BLaER1 (cell line): Measurements from ENCODE around the gene GNMT.
A peak's percentile ranks its signal among the peaks of the same experiment; 100 is the strongest.
"Not testable (repeated sequence)": the region's sequence is repeated elsewhere in the genome, so short reads cannot be mapped to it uniquely, and the experiment has no call there.

ENCODE experiments used
- H3K27ac ChIP-seq: shearing (Covaris generic); formaldehyde crosslinking; 2 replicates; pipeline ENCODE4 v1.8.1; 2022
- H3K27me3 ChIP-seq: shearing (Covaris generic); formaldehyde crosslinking; 2 replicates; pipeline ENCODE4 v1.8.1; 2022
- H3K36me3 ChIP-seq: shearing (Covaris generic); formaldehyde crosslinking; 2 replicates; pipeline ENCODE4 v1.8.1; 2022
- H3K4me1 ChIP-seq: shearing (Covaris generic); formaldehyde crosslinking; 2 replicates; pipeline ENCODE4 v1.8.1; 2022
- H3K4me2 ChIP-seq: shearing (Covaris generic); formaldehyde crosslinking; 2 replicates; pipeline ENCODE4 v1.8.1; 2022
- H3K4me3 ChIP-seq: shearing (Covaris generic); formaldehyde crosslinking; 2 replicates; pipeline ENCODE4 v1.8.1; 2022
- H3K9ac ChIP-seq: shearing (Covaris generic); formaldehyde crosslinking; 2 replicates; pipeline ENCODE4 v1.8.1; 2022
- H3K9me3 ChIP-seq: shearing (Covaris generic); formaldehyde crosslinking; 2 replicates; pipeline ENCODE4 v1.8.1; 2022
- H4K20me1 ChIP-seq: shearing (Covaris generic); formaldehyde crosslinking; 2 replicates; pipeline ENCODE4 v1.8.1; 2022
- Cebpa-rat ChIP-seq: shearing (Covaris generic); IDR thresholded peaks from 2 replicates; pipeline ENCODE4 v1.8.1; 2022

Gene GNMT

DNA sequence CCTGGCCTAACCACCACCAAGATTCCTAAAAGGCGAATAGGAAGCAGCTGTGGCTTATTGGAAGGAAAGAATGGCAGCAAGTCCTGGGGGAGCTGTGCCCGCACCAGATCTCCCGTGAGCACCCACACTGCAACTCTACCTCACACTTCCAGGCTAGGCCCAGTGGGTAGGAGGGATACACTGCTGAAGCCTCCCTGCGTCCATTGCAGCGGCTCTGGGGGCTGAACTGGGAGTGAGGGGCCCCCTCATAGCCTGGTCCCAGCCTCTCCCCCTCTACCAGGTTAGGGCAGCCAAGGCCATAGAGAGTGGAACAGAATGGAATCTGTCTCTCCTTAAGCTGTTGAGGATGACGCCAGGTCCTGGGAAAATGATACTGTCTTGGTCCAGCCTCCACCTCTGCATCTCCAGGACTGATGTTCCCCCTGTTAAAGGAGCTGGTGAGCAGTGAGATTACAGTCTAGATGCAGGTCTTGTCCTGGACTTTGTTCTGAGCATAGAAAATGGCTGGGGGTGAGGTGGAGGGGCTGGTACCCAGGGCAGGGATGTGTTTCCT is 20.0 kb upstream of the GNMT start:
- H3K36me3 ChIP-seq: peaks cover 99% of the 10 kb centered on the region
- peaks cover 58% of the 10 kb centered on the region for H4K20me1 ChIP-seq
- H3K27me3 ChIP-seq: no peaks in the 10 kb centered on the region
- no peak overlapping the region for H3K4me3 ChIP-seq
- TF ChIP-seq Cebpa-rat: no peak
- no peak overlapping the region for H3K4me2 ChIP-seq
- no peaks in the 10 kb centered on the region for H3K9me3 ChIP-seq
- no peak overlapping the region for H3K9ac ChIP-seq
- no peak overlapping the region for H3K27ac ChIP-seq
- peaks cover 45% of the 10 kb centered on the region for H3K4me1 ChIP-seq

DNA sequence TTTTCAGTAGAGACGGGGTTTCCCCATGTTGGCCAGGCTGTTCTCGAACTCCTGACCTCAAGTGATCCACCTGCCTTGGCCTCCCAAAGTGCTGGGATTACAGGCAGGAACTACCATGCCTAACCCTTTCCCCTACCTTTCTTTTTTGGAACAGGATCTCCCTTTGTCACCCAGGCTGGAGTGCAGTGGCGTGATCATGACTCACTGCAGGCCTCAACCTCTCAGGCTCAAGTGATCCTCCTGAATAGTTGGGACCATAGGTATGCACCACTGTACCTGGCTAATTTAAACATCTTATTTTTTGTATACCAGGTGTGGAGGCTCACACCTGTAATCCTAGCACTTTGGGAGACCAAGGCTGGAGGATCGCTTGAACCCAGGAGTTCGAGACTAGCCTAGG is 19.2 kb upstream of the GNMT start:
- H3K9me3 ChIP-seq, H3K9ac ChIP-seq, H3K4me2 ChIP-seq, H3K27ac ChIP-seq, H3K27me3 ChIP-seq, H3K4me3 ChIP-seq: not testable (repeated sequence)
- Histone ChIP-seq H3K4me1 (peaks cover 37% of the 10 kb centered on the region), H3K36me3 (peaks cover 98% of the 10 kb centered on the region), H4K20me1 (peaks cover 50% of the 10 kb centered on the region)

DNA sequence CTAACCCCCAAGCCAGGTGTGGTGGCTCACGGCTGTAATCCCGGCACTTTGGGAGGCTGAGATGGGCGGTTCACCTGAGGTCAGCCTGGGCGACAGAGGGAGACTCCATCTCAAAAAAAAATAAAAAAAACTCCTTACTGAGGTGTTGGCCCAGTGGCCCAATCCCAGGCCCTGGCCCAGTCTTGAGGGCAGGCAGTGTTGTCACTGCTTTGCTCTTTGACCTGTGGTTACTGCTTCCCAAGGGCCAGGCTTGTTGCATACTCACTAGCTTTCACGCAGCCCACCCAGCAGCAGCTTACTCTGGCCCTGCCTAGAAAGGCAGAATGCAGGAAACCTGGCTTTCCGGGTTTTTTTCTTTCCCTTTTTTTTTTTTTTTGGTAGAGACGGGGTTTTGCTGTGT is 18.1 kb upstream of the GNMT start:
- no peaks in the 10 kb centered on the region for H3K27me3 ChIP-seq
- peaks cover 40% of the 10 kb centered on the region for H4K20me1 ChIP-seq
- H3K4me1 ChIP-seq: peaks cover 34% of the 10 kb centered on the region
- H3K4me3 ChIP-seq: no peak overlapping the region
- TF ChIP-seq Cebpa-rat: no peak
- H3K36me3 ChIP-seq: peaks cover 93% of the 10 kb centered on the region
- H3K9ac ChIP-seq: no peak overlapping the region
- no peaks in the 10 kb centered on the region for H3K9me3 ChIP-seq
- no peak overlapping the region for H3K27ac ChIP-seq
- no peak overlapping the region for H3K4me2 ChIP-seq

DNA sequence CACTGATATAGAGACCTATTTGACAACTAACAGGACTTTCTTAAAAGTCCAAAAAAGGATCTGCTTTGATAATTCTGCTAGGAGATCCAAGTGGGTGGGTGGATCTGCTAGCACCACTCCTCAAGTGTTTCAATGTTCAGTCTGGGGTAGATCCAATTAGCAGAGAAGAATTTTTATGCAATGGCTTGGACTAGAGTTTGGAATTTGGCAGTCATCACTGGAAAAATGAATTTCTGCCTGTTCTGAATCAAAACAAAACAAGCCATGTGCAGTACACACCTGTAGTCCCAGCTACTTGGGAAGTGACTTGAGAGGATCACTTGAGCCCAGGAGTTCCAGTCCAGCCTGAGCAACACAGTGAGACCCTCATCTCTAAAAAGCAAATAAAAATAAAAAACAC is 12.6 kb upstream of the GNMT start:
- Histone ChIP-seq H3K27ac (no peak overlapping the region), H3K4me3 (no peak overlapping the region), H4K20me1 (0 out of 2 replicates have a peak, but pooled peaks cover 2% of the 10 kb centered on the region), H3K36me3 (peaks cover 55% of the 10 kb centered on the region), H3K9me3 (no peaks in the 10 kb centered on the region), H3K4me1 (peaks cover 10% of the 10 kb centered on the region; the same call in 1 of the 2 replicates), H3K27me3 (no peaks in the 10 kb centered on the region), H3K9ac (no peak overlapping the region), H3K4me2 (no peak overlapping the region)
- no peak for TF ChIP-seq Cebpa-rat

DNA sequence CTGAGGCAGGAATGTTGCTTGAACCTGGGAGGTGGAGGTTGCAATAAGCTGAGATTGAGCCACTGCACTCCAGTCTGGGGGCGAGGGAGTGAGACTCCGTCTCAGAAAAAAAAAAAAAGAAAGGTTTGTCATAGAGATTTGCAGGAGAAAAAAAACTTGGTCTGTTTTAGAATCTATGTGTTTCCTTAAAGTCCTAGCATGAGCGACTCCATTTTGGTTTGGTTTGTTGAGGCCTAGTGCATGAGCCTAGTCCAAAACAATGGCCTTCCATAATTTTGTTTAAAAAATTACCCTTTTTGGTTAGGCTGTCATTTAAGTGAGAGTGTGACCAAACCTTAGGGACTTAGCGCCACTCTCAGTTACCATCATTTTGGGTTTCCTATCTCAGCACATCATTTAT is 8.2 kb upstream of the GNMT start:
- no peak overlapping the region for H3K4me3 ChIP-seq
- H4K20me1 ChIP-seq: no peaks in the 10 kb centered on the region
- H3K9ac ChIP-seq: no peak overlapping the region
- H3K9me3 ChIP-seq: no peaks in the 10 kb centered on the region
- H3K36me3 ChIP-seq: peaks cover 17% of the 10 kb centered on the region; the same call in 1 of the 2 replicates
- no peak overlapping the region for H3K4me2 ChIP-seq
- no peak overlapping the region for H3K27ac ChIP-seq
- H3K27me3 ChIP-seq: no peaks in the 10 kb centered on the region
- TF ChIP-seq Cebpa-rat: no peak
- H3K4me1 ChIP-seq: peaks cover 1% of the 10 kb centered on the region; the same call in 1 of the 2 replicates

DNA sequence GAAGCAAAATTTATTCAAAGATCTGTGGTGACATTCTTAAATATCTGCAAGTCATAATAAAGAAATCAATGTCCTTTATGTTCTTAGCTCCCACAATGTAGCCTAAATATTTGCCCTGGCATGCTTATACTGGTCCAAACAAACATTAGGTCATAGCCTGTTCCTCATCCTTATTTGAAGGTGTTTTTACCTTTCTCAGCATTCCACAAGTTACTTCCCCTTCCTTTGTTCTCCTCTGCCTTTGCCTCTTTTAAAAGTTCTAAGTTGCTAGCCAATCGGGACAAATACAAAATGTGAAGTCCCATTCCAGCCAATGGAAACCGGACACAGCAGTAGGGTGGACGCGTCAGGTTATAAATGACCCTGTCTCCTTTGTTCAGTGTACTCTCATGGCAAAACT is 6.1 kb upstream of the GNMT start:
- not testable (repeated sequence) for H3K27ac ChIP-seq

DNA sequence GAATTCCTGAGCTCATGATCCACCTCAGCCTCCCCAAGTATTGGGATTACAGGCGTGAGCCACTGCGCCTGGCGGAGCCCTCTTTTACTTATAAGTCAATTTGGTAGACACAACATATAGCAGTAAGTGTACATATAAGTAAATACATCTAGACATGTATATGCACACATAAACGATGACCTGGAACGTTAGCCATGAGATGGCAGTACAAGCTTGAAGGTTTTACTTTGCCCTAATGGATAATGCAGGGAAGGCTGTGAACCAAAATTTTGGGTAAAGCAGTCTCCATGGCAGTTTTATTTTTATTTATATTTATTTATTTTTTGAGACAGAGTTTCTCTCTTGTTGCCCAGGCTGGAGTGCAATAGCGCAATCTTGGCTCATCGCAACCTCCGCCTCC is 2.4 kb upstream of the GNMT start:
- Histone ChIP-seq H3K4me1 (0 out of 2 replicates have a peak, but pooled peaks cover 9% of the 10 kb centered on the region), H3K27ac (no peak overlapping the region), H3K36me3 (peaks cover 26% of the 10 kb centered on the region), H3K9me3 (no peaks in the 10 kb centered on the region), H3K4me3 (no peak overlapping the region), H4K20me1 (peaks cover 25% of the 10 kb centered on the region), H3K9ac (no peak overlapping the region), H3K27me3 (peaks cover 38% of the 10 kb centered on the region), H3K4me2 (no peak overlapping the region)
- TF ChIP-seq Cebpa-rat: no peak

More for the DNA sequence above, 6.1 kb upstream of the GNMT start:
- H3K27me3 ChIP-seq, H3K9me3 ChIP-seq, H3K4me2 ChIP-seq, H3K36me3 ChIP-seq, H3K9ac ChIP-seq, H3K4me1 ChIP-seq, H3K4me3 ChIP-seq, H4K20me1 ChIP-seq: not testable (repeated sequence)

DNA sequence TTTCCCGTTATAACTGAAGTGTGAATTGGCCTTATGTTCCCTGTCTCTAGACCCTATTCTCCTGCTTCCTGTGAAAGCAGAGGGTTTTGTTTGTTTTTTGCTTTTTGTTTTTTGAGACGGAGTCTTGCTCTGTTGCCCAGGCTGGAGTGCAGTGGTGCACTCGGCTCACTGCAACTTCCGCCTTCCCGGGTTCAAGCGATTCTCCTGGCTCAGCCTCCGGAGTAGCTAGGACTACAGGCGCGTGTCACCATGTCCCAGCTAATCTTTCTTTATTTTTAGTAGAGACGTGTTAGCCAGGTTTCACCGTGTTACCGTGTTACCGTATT is 674 bp upstream of the GNMT start:
- H3K9me3 ChIP-seq: no peaks in the 10 kb centered on the region
- 0 out of 2 replicates have a peak, but pooled peaks cover 9% of the 10 kb centered on the region for H3K4me1 ChIP-seq
- no peak overlapping the region for H3K9ac ChIP-seq
- peaks cover 42% of the 10 kb centered on the region for H3K36me3 ChIP-seq
- H3K27me3 ChIP-seq: peaks cover 38% of the 10 kb centered on the region
- H4K20me1 ChIP-seq: peaks cover 25% of the 10 kb centered on the region
- no peak overlapping the region for H3K4me2 ChIP-seq
- no peak overlapping the region for H3K4me3 ChIP-seq
- no peak for TF ChIP-seq Cebpa-rat
- no peak overlapping the region for H3K27ac ChIP-seq

DNA sequence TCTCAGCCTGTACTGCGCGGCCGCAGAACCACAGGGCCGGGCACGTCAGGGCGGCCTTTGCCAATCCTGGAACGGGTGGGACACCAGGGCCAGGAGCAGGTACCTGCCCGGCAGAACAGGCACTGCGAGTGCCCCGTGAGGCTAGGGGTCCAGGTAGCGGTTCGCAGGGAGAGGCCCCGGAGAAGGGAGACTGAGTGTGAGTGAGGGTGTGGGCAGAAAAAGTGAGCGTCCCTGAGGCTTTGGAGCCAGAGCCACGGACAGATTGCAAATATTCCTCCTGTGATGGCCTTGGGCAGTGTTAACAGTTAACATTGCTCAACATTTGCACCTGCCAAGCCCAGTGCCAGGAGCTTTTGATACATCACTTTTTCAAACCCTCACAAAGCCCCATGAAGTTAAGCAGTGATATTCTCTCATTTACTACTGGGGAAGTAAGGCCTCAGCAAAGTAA is 491 bp downstream of the GNMT start:
- Histone ChIP-seq H3K27ac (no peak overlapping the region), H3K4me2 (no peak overlapping the region), H3K36me3 (peaks cover 53% of the 10 kb centered on the region), H3K4me3 (no peak overlapping the region), H3K4me1 (0 out of 2 replicates have a peak, but pooled peaks cover 9% of the 10 kb centered on the region), H3K9ac (0 out of 2 replicates have a peak overlapping the region, but pooled peaks have one; percentile 31), H3K9me3 (no peaks in the 10 kb centered on the region), H4K20me1 (peaks cover 25% of the 10 kb centered on the region), H3K27me3 (peaks cover 38% of the 10 kb centered on the region)
- no peak for TF ChIP-seq Cebpa-rat

DNA sequence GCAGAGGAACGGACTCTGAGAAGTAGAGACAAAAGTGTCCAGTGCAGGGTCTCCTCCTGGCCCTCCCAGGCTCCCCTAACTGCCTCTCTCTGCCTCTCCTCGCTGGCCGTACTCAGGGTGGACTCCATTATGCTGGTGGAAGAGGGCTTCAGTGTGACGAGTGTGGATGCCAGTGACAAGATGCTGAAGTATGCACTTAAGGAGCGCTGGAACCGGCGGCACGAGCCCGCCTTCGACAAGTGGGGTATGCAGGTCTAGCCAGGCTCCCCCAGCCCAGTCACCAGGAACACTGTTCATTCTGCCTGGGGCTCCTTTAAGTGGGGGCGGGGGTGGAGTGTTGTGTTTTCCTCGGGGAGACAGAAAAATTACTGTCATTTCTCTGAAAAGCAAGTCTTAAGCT is 1.5 kb downstream of the GNMT start:
- Histone ChIP-seq H3K9ac (no peak overlapping the region), H3K36me3 (peaks cover 64% of the 10 kb centered on the region), H4K20me1 (peaks cover 25% of the 10 kb centered on the region), H3K27ac (no peak overlapping the region), H3K27me3 (peaks cover 38% of the 10 kb centered on the region), H3K9me3 (no peaks in the 10 kb centered on the region), H3K4me2 (no peak overlapping the region), H3K4me3 (no peak overlapping the region), H3K4me1 (peaks cover 9% of the 10 kb centered on the region; the same call in 1 of the 2 replicates)
- TF ChIP-seq Cebpa-rat: no peak
